GM10248 (cell line): ENCODE measurements around the gene GABBR2.

Experiments
- CTCF ChIA-PET: fragments of 300-600 bp; sonication (Branson Sonifier 250); formaldehyde crosslinking; extraction: SDS; loops from one replicate; lab custom pipeline; 2021; ENCODE audit warnings: antibody characterized with exemption; lab: Yijun Ruan, JAX
- POLR2A ChIA-PET: fragments of 350-650 bp; sonication (Branson Sonifier 250); formaldehyde crosslinking; extraction: SDS; loops from one replicate; lab custom pipeline; 2020; ENCODE audit warnings: antibody characterized with exemption; lab: Yijun Ruan, JAX
- DNase-seq: peaks from one replicate; pipeline ENCODE4 v3.0.0; 2012; ENCODE audit errors: extremely low spot score
- TF ChIP-seq, protein P1 (sequence below): IDR thresholded peaks from 2 replicates; pipeline ENCODE4 v1.5.1; 2012; ENCODE audit warnings: mild to moderate bottlenecking, low read depth; ENCODE audit errors: extremely low read depth, missing control alignments, control extremely low read depth

GABBR2 gene

DNA sequence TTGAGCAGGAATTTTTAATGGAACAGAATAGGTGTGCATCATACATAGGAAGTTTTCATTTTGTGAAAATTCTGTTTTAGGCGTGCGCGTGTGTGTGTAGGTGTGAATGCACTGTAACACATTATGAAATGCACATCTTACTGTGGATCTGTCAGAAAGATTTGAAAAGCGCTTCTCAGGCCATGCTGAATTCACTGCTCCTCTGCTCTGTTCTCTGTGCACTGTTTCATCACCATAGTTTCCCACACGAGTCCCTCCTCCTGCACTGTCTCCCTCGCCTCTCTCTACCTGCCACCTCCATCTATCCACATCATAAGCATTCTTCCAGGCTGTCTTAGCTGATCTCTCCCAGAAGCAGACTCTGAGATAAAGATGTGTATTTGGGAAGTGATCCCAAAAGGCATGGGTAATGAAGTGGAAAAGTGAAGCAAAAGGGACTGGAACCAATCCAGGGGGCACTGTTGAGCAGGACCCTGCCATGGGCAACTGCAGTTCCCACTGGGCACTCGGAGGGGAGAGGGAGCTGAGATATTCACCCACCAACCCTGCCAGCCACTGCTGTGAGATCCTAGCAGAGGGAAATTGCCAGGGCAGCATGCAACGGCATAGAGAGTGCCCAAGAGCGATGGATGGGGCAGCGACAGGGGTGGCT is 65.9 kb downstream of the GABBR2 start:
- POLR2A ChIA-PET, result no interaction called here
- CTCF ChIA-PET, result interaction anchor here (0.8 to 1.2 kb wide), 2 partner anchors 9 to 15 kb away, joined by 3 to 5 read pairs; no protein-coding TSS in a partner anchor
- no peak for DNase-seq
- TF ChIP-seq, protein P1, sequence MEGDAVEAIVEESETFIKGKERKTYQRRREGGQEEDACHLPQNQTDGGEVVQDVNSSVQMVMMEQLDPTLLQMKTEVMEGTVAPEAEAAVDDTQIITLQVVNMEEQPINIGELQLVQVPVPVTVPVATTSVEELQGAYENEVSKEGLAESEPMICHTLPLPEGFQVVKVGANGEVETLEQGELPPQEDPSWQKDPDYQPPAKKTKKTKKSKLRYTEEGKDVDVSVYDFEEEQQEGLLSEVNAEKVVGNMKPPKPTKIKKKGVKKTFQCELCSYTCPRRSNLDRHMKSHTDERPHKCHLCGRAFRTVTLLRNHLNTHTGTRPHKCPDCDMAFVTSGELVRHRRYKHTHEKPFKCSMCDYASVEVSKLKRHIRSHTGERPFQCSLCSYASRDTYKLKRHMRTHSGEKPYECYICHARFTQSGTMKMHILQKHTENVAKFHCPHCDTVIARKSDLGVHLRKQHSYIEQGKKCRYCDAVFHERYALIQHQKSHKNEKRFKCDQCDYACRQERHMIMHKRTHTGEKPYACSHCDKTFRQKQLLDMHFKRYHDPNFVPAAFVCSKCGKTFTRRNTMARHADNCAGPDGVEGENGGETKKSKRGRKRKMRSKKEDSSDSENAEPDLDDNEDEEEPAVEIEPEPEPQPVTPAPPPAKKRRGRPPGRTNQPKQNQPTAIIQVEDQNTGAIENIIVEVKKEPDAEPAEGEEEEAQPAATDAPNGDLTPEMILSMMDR, result peak; percentile 11

DNA sequence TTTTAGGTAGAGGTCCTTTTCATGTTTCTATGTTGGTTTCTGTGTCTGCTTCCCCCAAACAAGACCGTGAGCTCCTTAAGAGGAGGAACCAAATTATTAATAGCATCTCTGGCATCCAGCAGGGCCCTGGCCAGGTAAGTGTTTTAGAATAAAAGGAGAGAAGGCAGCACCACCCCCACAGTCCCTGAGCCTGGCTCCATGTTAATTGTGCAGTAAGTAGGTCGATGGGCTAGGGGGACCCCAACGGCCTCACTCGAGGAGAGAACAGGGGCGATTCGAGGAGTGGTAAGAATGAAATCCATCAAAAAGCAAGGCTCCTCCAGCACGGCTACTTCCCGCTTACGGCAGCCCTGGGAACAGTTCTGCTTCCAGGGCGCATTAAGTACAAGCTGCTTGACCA is 67.0 kb downstream of the GABBR2 start:
- ChIA-PET POLR2A (no interaction called here), CTCF (no interaction called here)

DNA sequence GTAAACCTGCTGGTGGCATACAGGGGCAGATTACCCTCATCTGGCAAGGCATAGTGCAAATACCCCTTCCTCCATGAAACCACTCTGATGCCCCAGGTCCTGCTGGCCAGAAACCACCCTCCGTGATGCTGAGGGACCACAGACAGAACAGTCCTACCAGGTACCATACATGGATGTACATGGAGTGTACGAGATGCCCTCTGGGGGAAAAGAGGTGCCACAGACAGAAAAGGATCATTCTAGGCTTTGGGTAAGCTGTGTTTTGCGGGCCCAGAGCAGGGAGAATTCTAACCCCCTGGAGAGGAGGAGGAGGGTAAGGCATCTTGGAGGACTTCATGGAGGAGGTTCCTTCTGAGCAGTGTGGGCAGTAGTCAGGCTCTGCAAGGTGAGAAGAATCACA is 68.3 kb downstream of the GABBR2 start:
- POLR2A ChIA-PET, result no interaction called here
- DNase-seq, result no peak
- TF ChIP-seq, protein P1, result no peak
- CTCF ChIA-PET, result interaction anchor here (1.8 kb wide), 1 partner anchor 9 kb away, joined by 3 read pairs; no protein-coding TSS in a partner anchor

More for the DNA sequence above, 67.0 kb downstream of the GABBR2 start:
- TF ChIP-seq, protein P1, result no peak
- DNase-seq, result no peak

DNA sequence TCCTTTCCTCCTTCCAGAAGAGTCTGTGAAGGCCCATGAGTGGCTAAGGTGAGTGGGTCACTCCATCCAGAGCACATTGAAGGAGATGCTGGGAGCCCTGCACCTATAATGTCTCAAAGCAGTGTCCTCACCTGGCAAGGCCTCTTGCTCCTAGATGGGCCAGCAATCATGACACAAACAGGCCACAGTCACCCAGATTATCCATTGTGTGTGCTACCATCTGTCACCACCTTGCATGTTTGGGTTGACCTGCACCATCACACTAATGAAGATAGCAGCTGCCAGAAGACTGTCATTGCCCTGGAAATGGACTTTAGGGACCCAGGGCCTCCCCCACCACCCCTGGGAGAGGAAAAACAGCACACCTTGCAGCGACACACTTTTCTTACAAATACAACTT is 69.6 kb downstream of the GABBR2 start:
- TF ChIP-seq, protein P1, result no peak
- POLR2A ChIA-PET, result no interaction called here
- DNase-seq, result no peak
- CTCF ChIA-PET, result interaction anchor here (1.4 to 1.8 kb wide), 2 partner anchors 8 to 39 kb away, joined by 3 read pairs; no protein-coding TSS in a partner anchor

DNA sequence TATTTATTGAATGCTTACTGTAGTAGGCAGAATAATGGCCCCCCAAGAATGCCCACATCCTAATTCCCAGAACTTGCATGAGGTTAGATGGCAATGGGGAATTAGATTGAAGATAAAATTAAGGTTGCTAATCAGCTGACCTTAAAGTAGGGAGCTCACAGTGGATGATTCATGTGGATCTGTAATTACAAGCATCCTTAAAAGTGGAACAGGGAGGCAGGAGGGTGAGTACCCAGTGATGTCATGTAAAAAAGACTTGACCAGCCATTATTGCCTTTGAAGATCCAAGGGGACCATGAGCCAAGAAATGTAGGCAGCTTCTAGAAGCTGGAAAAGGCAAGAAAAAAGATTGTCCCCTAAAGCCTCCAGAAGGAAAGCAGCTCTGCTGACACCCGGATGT is 71.4 kb downstream of the GABBR2 start:
- CTCF ChIA-PET, result interaction anchor here (2.3 kb wide), 1 partner anchor 10 kb away, joined by 6 read pairs; no protein-coding TSS in a partner anchor
- TF ChIP-seq, protein P1, result no peak
- POLR2A ChIA-PET, result no interaction called here
- no peak for DNase-seq

DNA sequence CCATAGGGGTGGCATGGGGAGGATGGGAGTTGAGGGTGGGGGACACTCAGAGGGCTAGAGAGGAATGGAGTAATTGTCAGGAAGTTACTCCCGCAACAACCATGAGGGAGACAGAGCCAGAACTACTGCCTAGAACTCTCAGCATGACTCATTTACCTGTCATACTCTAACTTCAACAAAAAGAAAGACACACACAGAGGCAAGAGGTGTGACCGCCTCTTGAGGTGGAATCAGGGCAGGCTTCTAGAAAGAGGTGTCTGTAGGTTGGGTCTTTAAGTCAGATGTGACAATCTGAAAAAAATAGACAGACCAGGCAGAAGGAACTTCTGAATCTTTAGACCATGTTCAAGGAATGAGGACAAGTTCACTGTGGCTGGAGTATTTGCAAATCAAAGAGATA is 73.4 kb downstream of the GABBR2 start:
- ChIA-PET CTCF (no interaction called here), POLR2A (no interaction called here)
- TF ChIP-seq, protein P1, result no peak
- no peak for DNase-seq
